NT2/D1 (cell line): ENCODE measurements around the gene WNK4.

Experiments used
- YY1 ChIP-seq: IDR thresholded peaks from 2 replicates; pipeline ENCODE4 v1.6.1; 2011; ENCODE audit not compliant: insufficient read length, insufficient read depth
- ZNF274 ChIP-seq: IDR thresholded peaks from 2 replicates; pipeline ENCODE4 v1.6.1; 2011; ENCODE audit warnings: mild to moderate bottlenecking, low read depth, low read length

DNA sequence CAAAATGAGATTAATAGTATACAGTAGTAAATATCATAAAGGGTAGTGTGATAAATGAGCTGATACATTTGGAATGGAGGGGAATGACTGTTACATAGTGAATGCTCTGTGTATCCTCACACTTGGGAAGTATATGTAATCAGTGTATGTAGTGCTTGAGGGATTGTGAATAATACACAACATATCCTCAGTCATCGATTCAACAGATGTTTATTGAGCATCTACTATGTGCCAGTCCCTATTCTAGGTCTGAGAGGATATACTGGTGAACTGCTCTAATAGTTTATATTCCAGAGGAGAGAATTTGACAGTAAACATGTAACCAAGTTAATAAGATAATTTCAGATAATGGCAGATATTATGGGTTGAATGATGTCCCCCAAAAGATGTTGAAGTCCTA, 47.1 kb downstream of the WNK4 start:
- TF ChIP-seq YY1: no peak
- no peak for TF ChIP-seq ZNF274
